GM12878 (cell line): ENCODE results near the gene NEURL4. TPM values are rescaled to one million over a fixed set of nuclear protein-coding genes. Genes with fewer than 3 reads are reported as not detected.
"Not testable (repeated sequence)": the region's sequence is repeated elsewhere in the genome, so short reads cannot be mapped to it uniquely, and the experiment has no call there.

Experiments used
- ATAC-seq: fragments of 200-7000 bp; cut with Tn5 transposase; 3 replicates; pipeline ENCODE4 v1.9.1; 2020; ENCODE audit warnings: mild to moderate bottlenecking, moderate library complexity
- BruUV-seq: library from RNA; stranded (reverse); fragments of 400-500 nt; replicated peaks from 2 replicates; lab custom pipeline; 2021; lab: Mats Ljungman, UMichigan
- CTCF ChIA-PET: fragments of 300-600 bp; sonication (Branson Sonifier 250); formaldehyde crosslinking; extraction: SDS; loops from one replicate; lab custom pipeline; 2021; ENCODE audit warnings: inconsistent platforms; lab: Yijun Ruan, JAX
- POLR2A ChIA-PET: fragments of 350-600 bp; formaldehyde crosslinking; extraction: SDS; loops from one replicate; lab custom pipeline; 2021; ENCODE audit warnings: inconsistent platforms; lab: Charles Lee
- RAD21 ChIA-PET: fragments of 300-600 bp; sonication (Branson Sonifier 250); formaldehyde crosslinking; loops from one replicate; lab custom pipeline; 2023; ENCODE audit warnings: antibody characterized with exemption; ENCODE audit not compliant: unreplicated experiment; lab: Charles Lee
- SMC1A ChIA-PET: fragments of 300-600 bp; sonication (Branson Sonifier 250); formaldehyde crosslinking; loops from one replicate; lab custom pipeline; 2023; ENCODE audit not compliant: unreplicated experiment, uncharacterized antibody; lab: Charles Lee
- DNase-seq: peaks from one replicate; pipeline ENCODE4 v3.0.0-alpha.2; 2011; ENCODE audit warnings: low read depth, low spot score
- FAIRE-seq: peaks from 3 replicates; lab custom pipeline; 2011; peaks lifted over from hg19 to GRCh38; lab: Jason Lieb, UNC
- H2AFZ ChIP-seq: 2 replicates; pipeline ENCODE4 v1.6.0; 2011; ENCODE audit warnings: low read depth, low read length, control low read depth; ENCODE audit not compliant: control insufficient read depth
- H3K27ac ChIP-seq: 2 replicates; pipeline ENCODE4 v1.5.1; 2011; ENCODE audit warnings: control low read depth; ENCODE audit not compliant: control insufficient read depth, insufficient read depth
- H3K27me3 ChIP-seq, 2 experiments: replicated peaks in 1 of 2; 2 replicates each; pipeline versions ENCODE4 v1.6.0 to v1.6.1; 2011; ENCODE audit warnings: low read length in 1 of 2; ENCODE audit not compliant: control insufficient read depth in 2 of 2, insufficient read depth in 2 of 2
- H3K36me3 ChIP-seq, 2 experiments: 2 replicates each; pipeline ENCODE4 v1.5.1; 2011; ENCODE audit warnings: low read length in 1 of 2; ENCODE audit not compliant: control insufficient read depth in 2 of 2, insufficient read depth in 2 of 2
- H3K4me1 ChIP-seq: 2 replicates; pipeline ENCODE4 v1.6.1; 2011; ENCODE audit warnings: mild to moderate bottlenecking, low read length, moderate library complexity, mixed read lengths; ENCODE audit not compliant: control insufficient read depth, insufficient read depth
- H3K4me2 ChIP-seq: 2 replicates; pipeline ENCODE4 v1.6.0; 2011; ENCODE audit warnings: control low read depth; ENCODE audit not compliant: control insufficient read depth, insufficient read depth
- H3K4me3 ChIP-seq: fragments of 200-600 bp; sonication (generic); 2 replicates; pipeline ENCODE4 v1.5.1; 2016
- H3K79me2 ChIP-seq: 2 replicates; pipeline ENCODE4 v1.6.0; 2011; ENCODE audit warnings: low read length; ENCODE audit not compliant: control insufficient read depth, insufficient read depth
- H3K9ac ChIP-seq: 2 replicates; pipeline ENCODE4 v1.8.0; 2011; ENCODE audit warnings: low read length, control low read depth, mixed read lengths; ENCODE audit not compliant: control insufficient read depth, insufficient read depth
- H3K9me3 ChIP-seq: replicated peaks from 3 replicates; pipeline ENCODE4 v1.5.1; 2011; ENCODE audit warnings: mild to moderate bottlenecking, low read length; ENCODE audit not compliant: control insufficient read depth, insufficient read depth
- H4K20me1 ChIP-seq: 2 replicates; pipeline ENCODE4 v1.6.0; 2011; ENCODE audit not compliant: control insufficient read depth, insufficient read depth
- ETV6 ChIP-seq, 2 experiments: fragments of 450-650 bp in 1 of 2; IDR thresholded peaks in 1 of 2; conservative IDR thresholded peaks in 1 of 2; 2 replicates each; pipeline ENCODE4 v1.6.1; 2014; ENCODE audit warnings: antibody characterized with exemption in 1 of 2, borderline replicate concordance in 1 of 2, low read depth in 1 of 2, mild to moderate bottlenecking in 1 of 2, moderate library complexity in 1 of 2
- HCFC1 ChIP-seq: fragments of 150-350 bp; IDR thresholded peaks from 2 replicates; pipeline ENCODE4 v1.6.1; 2014; ENCODE audit warnings: low read length
- ZSCAN29 ChIP-seq: fragments of 450-650 bp; IDR thresholded peaks from 2 replicates; pipeline ENCODE4 v1.6.1; 2017; ENCODE audit warnings: mild to moderate bottlenecking, moderate library complexity
- WGBS: methylation state at CpG from one replicate; pipeline ENCODE4 v1.1.6; 2016; ENCODE audit warnings: low lambda C conversion rate; ENCODE audit not compliant: insufficient replicate concordance, insufficient coverage; ENCODE audit errors: missing lambda C conversion rate; 5-methylcytosine and 5-hydroxymethylcytosine counted together
- in situ Hi-C: fragments of 300-500 bp; cut with MboI; formaldehyde crosslinking; loops from 9 replicates; pipeline ENCODE4 v1.14.3; 2018; ENCODE audit warnings: mixed read lengths
- intact Hi-C: fragments of 100-400 bp; cut with micrococcal nuclease; formaldehyde crosslinking; loops from one replicate; pipeline ENCODE4 v1.14.2; 2022; ENCODE audit not compliant: unreplicated experiment
- polyA plus RNA-seq, 11 experiments: library from polyadenylated mRNA; depleted of rRNA in 4 of 11; unstranded in 6 of 11; stranded (reverse) in 5 of 11; fragments of >200 nt; fragmentation: Nextera tagmentation in 4 of 11; fragmentation: Illumina TruSeq in 1 of 11; extraction: Ambion mirVana in 4 of 11; extraction: Trizol in 1 of 11; gene quantifications; 1 replicate in 1 of 11; 2 replicates in 10 of 11; pipeline versions ENCODE4 v1.2.1 to v1.2.3, GENCODE V29; 2011 to 2016; ENCODE audit warnings: inconsistent platforms in 2 of 11, missing spikeins in 2 of 11, low read depth in 1 of 11
- total RNA-seq, 4 experiments: library from RNA; depleted of rRNA in 3 of 4; stranded (reverse); fragments of >200 nt in 3 of 4; fragmentation: Illumina TruSeq in 1 of 4; extraction: Trizol in 1 of 4; gene quantifications; 2 replicates each; pipeline versions ENCODE4 v1.2.1 to v1.2.3, GENCODE V29; 2013 to 2021
- TF ChIP-seq, protein P1 (sequence below): fragments of 450-650 bp; IDR thresholded peaks from 2 replicates; pipeline ENCODE4 v1.6.1; 2016; ENCODE audit warnings: mild to moderate bottlenecking
- TF ChIP-seq, protein P2 (sequence below): IDR thresholded peaks from 2 replicates; pipeline ENCODE4 v1.6.1; 2012; ENCODE audit warnings: low read depth, low read length, improper control_type of control experiment
- TF ChIP-seq, protein P3 (sequence below): fragments of 450-650 bp; IDR thresholded peaks from 2 replicates; pipeline ENCODE4 v1.6.1; 2017; ENCODE audit warnings: mild to moderate bottlenecking, low read depth, inconsistent platforms; ENCODE audit not compliant: poor library complexity, severe bottlenecking
- TF ChIP-seq, protein P4 (sequence below): IDR thresholded peaks from 2 replicates; pipeline ENCODE4 v1.6.1; 2011; ENCODE audit warnings: low read depth, low read length, improper control_type of control experiment, borderline replicate concordance

NEURL4 gene
- total and polyA plus RNA-seq, 10 of the 15 experiments (the other 5 are each of a cell fraction or from before 2014, with no cell fraction given): 0.03 to 41.9 (median 10.0) TPM

DNA sequence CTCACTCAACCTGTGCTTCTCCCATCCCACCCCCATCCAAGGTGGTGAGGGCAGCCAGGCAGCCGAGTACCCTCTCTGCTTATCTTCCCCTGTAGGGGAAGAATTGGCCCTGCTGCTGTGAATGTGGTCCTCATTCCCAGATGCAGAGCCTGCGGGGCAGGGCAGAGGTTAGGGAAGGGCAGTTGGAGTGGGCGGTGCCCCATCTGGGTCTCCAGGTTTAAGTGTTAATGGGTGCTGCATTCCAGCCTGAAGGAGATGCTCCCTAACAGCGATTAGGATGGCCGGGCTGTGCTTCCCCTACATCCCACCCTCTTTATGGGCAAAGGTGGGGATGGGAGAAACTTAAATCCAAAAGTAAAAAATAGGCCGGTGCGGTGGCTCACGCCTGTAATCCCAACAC, 37.9 kb upstream of the NEURL4 start:
- no peaks in the 10 kb centered on the region for H3K79me2 ChIP-seq
- ChIA-PET POLR2A (interaction anchor here (0.6 kb wide), 1 partner anchor 25 kb away, joined by 3 read pairs; no protein-coding TSS in a partner anchor), RAD21 (no interaction called here), SMC1A (no interaction called here), CTCF (interaction anchor here (1.6 kb wide), 1 partner anchor 11 kb away, joined by 5 read pairs; no protein-coding TSS in a partner anchor)
- 62% methylated on average over 8 of the region's 8 CpGs for WGBS
- FAIRE-seq (no peak), ATAC-seq (no peak), DNase-seq (no peak)
- no TSS peak for BruUV-seq
- H3K9ac ChIP-seq: no peak overlapping the region
- no peak overlapping the region for H3K27ac ChIP-seq
- TF ChIP-seq, protein P1, sequence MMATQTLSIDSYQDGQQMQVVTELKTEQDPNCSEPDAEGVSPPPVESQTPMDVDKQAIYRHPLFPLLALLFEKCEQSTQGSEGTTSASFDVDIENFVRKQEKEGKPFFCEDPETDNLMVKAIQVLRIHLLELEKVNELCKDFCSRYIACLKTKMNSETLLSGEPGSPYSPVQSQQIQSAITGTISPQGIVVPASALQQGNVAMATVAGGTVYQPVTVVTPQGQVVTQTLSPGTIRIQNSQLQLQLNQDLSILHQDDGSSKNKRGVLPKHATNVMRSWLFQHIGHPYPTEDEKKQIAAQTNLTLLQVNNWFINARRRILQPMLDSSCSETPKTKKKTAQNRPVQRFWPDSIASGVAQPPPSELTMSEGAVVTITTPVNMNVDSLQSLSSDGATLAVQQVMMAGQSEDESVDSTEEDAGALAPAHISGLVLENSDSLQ: no peak
- TF ChIP-seq, protein P2, sequence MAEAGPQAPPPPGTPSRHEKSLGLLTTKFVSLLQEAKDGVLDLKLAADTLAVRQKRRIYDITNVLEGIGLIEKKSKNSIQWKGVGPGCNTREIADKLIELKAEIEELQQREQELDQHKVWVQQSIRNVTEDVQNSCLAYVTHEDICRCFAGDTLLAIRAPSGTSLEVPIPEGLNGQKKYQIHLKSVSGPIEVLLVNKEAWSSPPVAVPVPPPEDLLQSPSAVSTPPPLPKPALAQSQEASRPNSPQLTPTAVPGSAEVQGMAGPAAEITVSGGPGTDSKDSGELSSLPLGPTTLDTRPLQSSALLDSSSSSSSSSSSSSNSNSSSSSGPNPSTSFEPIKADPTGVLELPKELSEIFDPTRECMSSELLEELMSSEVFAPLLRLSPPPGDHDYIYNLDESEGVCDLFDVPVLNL: no peak
- TF ChIP-seq HCFC1 (no peak), ZSCAN29 (no peak), ETV6 (conservative IDR thresholded peaks at IDR 0.05 in 1 of 2, IDR thresholded peaks at IDR 0.05 in 1 of 2; ENCODE audit: borderline replicate concordance in 1 of 2, low read depth in 1 of 2) (no peak)
- TF ChIP-seq, protein P3, sequence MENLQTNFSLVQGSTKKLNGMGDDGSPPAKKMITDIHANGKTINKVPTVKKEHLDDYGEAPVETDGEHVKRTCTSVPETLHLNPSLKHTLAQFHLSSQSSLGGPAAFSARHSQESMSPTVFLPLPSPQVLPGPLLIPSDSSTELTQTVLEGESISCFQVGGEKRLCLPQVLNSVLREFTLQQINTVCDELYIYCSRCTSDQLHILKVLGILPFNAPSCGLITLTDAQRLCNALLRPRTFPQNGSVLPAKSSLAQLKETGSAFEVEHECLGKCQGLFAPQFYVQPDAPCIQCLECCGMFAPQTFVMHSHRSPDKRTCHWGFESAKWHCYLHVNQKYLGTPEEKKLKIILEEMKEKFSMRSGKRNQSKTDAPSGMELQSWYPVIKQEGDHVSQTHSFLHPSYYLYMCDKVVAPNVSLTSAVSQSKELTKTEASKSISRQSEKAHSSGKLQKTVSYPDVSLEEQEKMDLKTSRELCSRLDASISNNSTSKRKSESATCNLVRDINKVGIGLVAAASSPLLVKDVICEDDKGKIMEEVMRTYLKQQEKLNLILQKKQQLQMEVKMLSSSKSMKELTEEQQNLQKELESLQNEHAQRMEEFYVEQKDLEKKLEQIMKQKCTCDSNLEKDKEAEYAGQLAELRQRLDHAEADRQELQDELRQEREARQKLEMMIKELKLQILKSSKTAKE: no peak
- TF ChIP-seq, protein P4, sequence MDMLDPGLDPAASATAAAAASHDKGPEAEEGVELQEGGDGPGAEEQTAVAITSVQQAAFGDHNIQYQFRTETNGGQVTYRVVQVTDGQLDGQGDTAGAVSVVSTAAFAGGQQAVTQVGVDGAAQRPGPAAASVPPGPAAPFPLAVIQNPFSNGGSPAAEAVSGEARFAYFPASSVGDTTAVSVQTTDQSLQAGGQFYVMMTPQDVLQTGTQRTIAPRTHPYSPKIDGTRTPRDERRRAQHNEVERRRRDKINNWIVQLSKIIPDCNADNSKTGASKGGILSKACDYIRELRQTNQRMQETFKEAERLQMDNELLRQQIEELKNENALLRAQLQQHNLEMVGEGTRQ: no peak
- H3K4me3 ChIP-seq: no peak overlapping the region
- no peaks in the 10 kb centered on the region for H3K36me3 ChIP-seq
- no peak overlapping the region for H2AFZ ChIP-seq
- intact Hi-C loops (no loop called here), in situ Hi-C loops (no loop called here)
- no peaks in the 10 kb centered on the region for H4K20me1 ChIP-seq
- H3K4me1 ChIP-seq: no peaks in the 10 kb centered on the region
- H3K9me3 ChIP-seq: no peaks in the 10 kb centered on the region
- no peak overlapping the region for H3K4me2 ChIP-seq
- H3K27me3 ChIP-seq: no peaks in the 10 kb centered on the region

DNA sequence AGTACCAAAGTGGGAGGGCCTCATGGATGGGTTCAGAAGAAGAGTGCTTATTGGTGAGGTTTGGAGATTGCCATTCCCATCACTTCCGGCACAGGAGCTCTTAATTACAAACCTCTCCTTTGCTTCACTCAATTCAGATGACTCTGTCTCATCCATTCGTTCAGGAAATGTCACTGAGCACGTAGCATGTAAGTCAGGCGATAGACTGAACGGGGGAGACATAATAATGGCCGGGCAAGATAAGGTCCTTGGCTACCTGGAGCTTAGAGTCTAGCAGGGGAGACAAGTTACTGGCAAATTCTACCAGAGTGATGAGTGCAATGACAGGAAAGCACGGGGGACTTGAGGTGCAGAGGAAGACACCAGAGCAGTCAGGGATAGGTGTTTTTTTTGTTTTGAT, 36.8 kb upstream of the NEURL4 start:
- H3K9me3 ChIP-seq, SMC1A ChIA-PET, DNase-seq, H4K20me1 ChIP-seq, RAD21 ChIA-PET, intact Hi-C loops, H3K79me2 ChIP-seq, H3K4me2 ChIP-seq, H3K27ac ChIP-seq, BruUV-seq, H3K27me3 ChIP-seq, CTCF ChIA-PET, FAIRE-seq, in situ Hi-C loops, H3K9ac ChIP-seq, ATAC-seq, POLR2A ChIA-PET, H2AFZ ChIP-seq, H3K4me1 ChIP-seq, H3K36me3 ChIP-seq, H3K4me3 ChIP-seq: not testable (repeated sequence)
- WGBS: 68% methylated on average over 6 of the region's 7 CpGs
